Neural progenitor cell (in vitro differentiated cells): ENCODE measurements around the gene RHNO1. TPM values are rescaled to one million over a fixed set of nuclear protein-coding genes. Genes with fewer than 3 reads are reported as not detected.

Source experiments
- DNase-seq: peaks from one replicate; pipeline ENCODE4 v3.0.0-alpha.2; 2016; ENCODE audit warnings: low spot score
- H2AFZ ChIP-seq: fragments of 200-600 bp; sonication (generic); replicated peaks from 2 replicates; pipeline ENCODE4 v1.6.1; 2016; ENCODE audit warnings: antibody characterized with exemption
- H3F3A ChIP-seq: fragments of 200-600 bp; sonication (generic); 2 replicates; pipeline ENCODE4 v1.6.1; 2016; ENCODE audit warnings: antibody characterized with exemption, low read depth
- H3K27ac ChIP-seq: fragments of 200-600 bp; sonication (generic); 2 replicates; pipeline ENCODE4 v1.5.1; 2016; ENCODE audit warnings: mild to moderate bottlenecking
- H3K27me3 ChIP-seq: fragments of 200-600 bp; sonication (generic); 2 replicates; pipeline ENCODE4 v1.6.1; 2016; ENCODE audit warnings: mild to moderate bottlenecking, moderate library complexity
- H3K36me3 ChIP-seq: fragments of 200-600 bp; sonication (generic); 2 replicates; pipeline ENCODE4 v1.5.1; 2016
- H3K4me1 ChIP-seq: fragments of 200-600 bp; sonication (generic); 2 replicates; pipeline ENCODE4 v1.6.1; 2016; ENCODE audit warnings: mixed run types
- H3K4me2 ChIP-seq: fragments of 200-600 bp; sonication (generic); 2 replicates; pipeline ENCODE4 v1.6.1; 2016
- H3K4me3 ChIP-seq: fragments of 200-600 bp; sonication (generic); 2 replicates; pipeline ENCODE4 v1.5.1; 2016
- H3K79me2 ChIP-seq: fragments of 200-600 bp; sonication (generic); 2 replicates; pipeline ENCODE4 v1.6.1; 2016; ENCODE audit warnings: low read depth
- H3K9ac ChIP-seq: fragments of 200-600 bp; sonication (generic); 2 replicates; pipeline ENCODE4 v1.6.1; 2016
- H3K9me3 ChIP-seq: fragments of 200-600 bp; sonication (generic); 2 replicates; pipeline ENCODE4 v1.5.1; 2016; ENCODE audit warnings: low read depth
- H4K20me1 ChIP-seq: fragments of 200-600 bp; sonication (generic); 2 replicates; pipeline ENCODE4 v1.6.1; 2016; ENCODE audit warnings: low read depth
- H3K27ac Mint-ChIP-seq: 3 replicates; pipeline ENCODE4 v1.8.0; 2021; ENCODE audit warnings: mixed read lengths
- H3K27me3 Mint-ChIP-seq: 2 replicates; pipeline ENCODE4 v1.8.0; 2022; ENCODE audit warnings: low read depth, mild to moderate bottlenecking, inconsistent platforms, moderate library complexity, mixed read lengths; ENCODE audit not compliant: insufficient read depth
- H3K36me3 Mint-ChIP-seq: 3 replicates; pipeline ENCODE4 v1.8.0; 2021; ENCODE audit warnings: mixed read lengths
- H3K4me1 Mint-ChIP-seq: 3 replicates; pipeline ENCODE4 v1.8.0; 2021; ENCODE audit warnings: mixed read lengths
- H3K4me3 Mint-ChIP-seq: 3 replicates; pipeline ENCODE4 v1.8.0; 2021; ENCODE audit warnings: mild to moderate bottlenecking, moderate library complexity, mixed read lengths
- H3K9me3 Mint-ChIP-seq: 3 replicates; pipeline ENCODE4 v1.8.0; 2020; ENCODE audit warnings: mixed read lengths
- EZH2 ChIP-seq: fragments of 200-600 bp; sonication (generic); IDR thresholded peaks from 2 replicates; pipeline ENCODE4 v1.6.1; 2017; ENCODE audit warnings: antibody characterized with exemption, mild to moderate bottlenecking, moderate library complexity
- EZH2phosphoT487 ChIP-seq: fragments of 200-600 bp; sonication (generic); IDR thresholded peaks from 2 replicates; pipeline ENCODE4 v1.6.1; 2017; ENCODE audit warnings: antibody characterized with exemption
- total RNA-seq: library from RNA; depleted of rRNA; stranded (reverse); fragments of >200 nt; gene quantifications from 2 replicates; pipeline ENCODE4 v1.2.3, GENCODE V29; 2015; ENCODE audit warnings: low replicate concordance
- TF ChIP-seq, protein P1 (sequence below): fragments of 200-600 bp; sonication (generic); IDR thresholded peaks from 2 replicates; pipeline ENCODE4 v1.5.1; 2017; ENCODE audit warnings: antibody characterized with exemption, mild to moderate bottlenecking

RHNO1 gene
- total RNA-seq, 1 donor from 2014 or later = 140 TPM

- H3K9me3 Mint-ChIP-seq = no peaks in the 10 kb centered on the region
- H3K4me1 ChIP-seq = peaks cover 13% of the 10 kb centered on the region
- H3K4me2 ChIP-seq = no peak overlapping the region
- no peak overlapping the region for H3K4me3 ChIP-seq
- H3K4me1 Mint-ChIP-seq = peaks cover 41% of the 10 kb centered on the region
- peaks cover 52% of the 10 kb centered on the region for H3F3A ChIP-seq
- no peak overlapping the region for H3K27ac Mint-ChIP-seq
- no peak overlapping the region for H3K27ac ChIP-seq
- no peaks in the 10 kb centered on the region for H3K9me3 ChIP-seq
- peak overlapping the region; percentile 53 for H3K4me3 Mint-ChIP-seq
- H2AFZ ChIP-seq = no peak overlapping the region
- no peak for TF ChIP-seq EZH2
- TF ChIP-seq, protein P1, sequence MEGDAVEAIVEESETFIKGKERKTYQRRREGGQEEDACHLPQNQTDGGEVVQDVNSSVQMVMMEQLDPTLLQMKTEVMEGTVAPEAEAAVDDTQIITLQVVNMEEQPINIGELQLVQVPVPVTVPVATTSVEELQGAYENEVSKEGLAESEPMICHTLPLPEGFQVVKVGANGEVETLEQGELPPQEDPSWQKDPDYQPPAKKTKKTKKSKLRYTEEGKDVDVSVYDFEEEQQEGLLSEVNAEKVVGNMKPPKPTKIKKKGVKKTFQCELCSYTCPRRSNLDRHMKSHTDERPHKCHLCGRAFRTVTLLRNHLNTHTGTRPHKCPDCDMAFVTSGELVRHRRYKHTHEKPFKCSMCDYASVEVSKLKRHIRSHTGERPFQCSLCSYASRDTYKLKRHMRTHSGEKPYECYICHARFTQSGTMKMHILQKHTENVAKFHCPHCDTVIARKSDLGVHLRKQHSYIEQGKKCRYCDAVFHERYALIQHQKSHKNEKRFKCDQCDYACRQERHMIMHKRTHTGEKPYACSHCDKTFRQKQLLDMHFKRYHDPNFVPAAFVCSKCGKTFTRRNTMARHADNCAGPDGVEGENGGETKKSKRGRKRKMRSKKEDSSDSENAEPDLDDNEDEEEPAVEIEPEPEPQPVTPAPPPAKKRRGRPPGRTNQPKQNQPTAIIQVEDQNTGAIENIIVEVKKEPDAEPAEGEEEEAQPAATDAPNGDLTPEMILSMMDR = no peak
- TF ChIP-seq EZH2phosphoT487 = no peak
- H3K36me3 ChIP-seq = no peaks in the 10 kb centered on the region
- peaks cover 51% of the 10 kb centered on the region for H4K20me1 ChIP-seq
- H3K9ac ChIP-seq = no peak overlapping the region
- no peaks in the 10 kb centered on the region for H3K27me3 Mint-ChIP-seq
- no peak for DNase-seq
- H3K27me3 ChIP-seq = no peaks in the 10 kb centered on the region
- H3K79me2 ChIP-seq = peaks cover 64% of the 10 kb centered on the region
- peaks cover 3% of the 10 kb centered on the region for H3K36me3 Mint-ChIP-seq
These were observed 16.0 kb downstream of the RHNO1 start for GRCh38 chr12:2893007-2893406.

DNA sequence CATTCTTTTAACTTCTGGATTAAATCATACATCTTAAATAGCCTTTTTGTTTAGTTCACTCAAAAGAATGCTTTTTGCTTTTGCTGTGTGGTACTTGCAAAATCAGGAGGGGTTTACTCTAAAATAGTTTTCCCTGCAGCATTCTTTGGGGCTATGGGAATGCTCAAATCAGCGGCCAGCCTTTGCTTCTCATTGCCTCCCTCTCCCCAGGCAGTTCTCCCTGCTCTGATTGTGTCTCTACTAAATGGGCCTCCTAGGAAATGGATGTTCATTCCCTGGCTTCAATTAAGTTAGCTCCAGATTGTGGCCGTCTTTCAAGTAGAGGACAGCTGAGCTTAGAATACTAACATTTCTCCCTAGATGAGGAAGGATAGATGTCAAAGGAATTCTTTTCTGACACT, 18.0 kb downstream of the RHNO1 start:
- peak; percentile 15 for DNase-seq
- Histone ChIP-seq H3K79me2 (peaks cover 80% of the 10 kb centered on the region), H3K4me3 (no peak overlapping the region), H3K36me3 (no peaks in the 10 kb centered on the region), H3K4me1 (peaks cover 13% of the 10 kb centered on the region), H3K9me3 (no peaks in the 10 kb centered on the region), H3K9ac (no peak overlapping the region), H3K27ac (peak overlapping the region; percentile 70), H3K4me2 (peak overlapping the region; percentile 57), H2AFZ (no peak overlapping the region), H3K27me3 (no peaks in the 10 kb centered on the region), H3F3A (peaks cover 32% of the 10 kb centered on the region), H4K20me1 (peaks cover 50% of the 10 kb centered on the region)
- H3K27me3 Mint-ChIP-seq = no peaks in the 10 kb centered on the region
- H3K4me1 Mint-ChIP-seq = peaks cover 30% of the 10 kb centered on the region
- TF ChIP-seq, protein P1 = no peak
- no peak for TF ChIP-seq EZH2
- no peak for TF ChIP-seq EZH2phosphoT487
- H3K4me3 Mint-ChIP-seq = no peak overlapping the region
- no peaks in the 10 kb centered on the region for H3K9me3 Mint-ChIP-seq
- peaks cover 3% of the 10 kb centered on the region for H3K36me3 Mint-ChIP-seq
- no peak overlapping the region for H3K27ac Mint-ChIP-seq

GRCh38 chr12:2895511-2895910, 18.5 kb downstream of the RHNO1 start:
- H3F3A ChIP-seq = peaks cover 29% of the 10 kb centered on the region
- no peak for DNase-seq
- no peak overlapping the region for H3K4me3 ChIP-seq
- H4K20me1 ChIP-seq = peaks cover 50% of the 10 kb centered on the region
- H3K9me3 ChIP-seq = no peaks in the 10 kb centered on the region
- peaks cover 30% of the 10 kb centered on the region for H3K4me1 Mint-ChIP-seq
- peaks cover 13% of the 10 kb centered on the region for H3K4me1 ChIP-seq
- H2AFZ ChIP-seq = no peak overlapping the region
- H3K36me3 Mint-ChIP-seq = peaks cover 3% of the 10 kb centered on the region
- peaks cover 80% of the 10 kb centered on the region for H3K79me2 ChIP-seq
- H3K27ac Mint-ChIP-seq = no peak overlapping the region
- no peaks in the 10 kb centered on the region for H3K27me3 Mint-ChIP-seq
- H3K27me3 ChIP-seq = no peaks in the 10 kb centered on the region
- H3K36me3 ChIP-seq = no peaks in the 10 kb centered on the region
- H3K27ac ChIP-seq = no peak overlapping the region
- no peaks in the 10 kb centered on the region for H3K9me3 Mint-ChIP-seq
- no peak for TF ChIP-seq EZH2phosphoT487
- no peak for TF ChIP-seq EZH2
- TF ChIP-seq, protein P1 = no peak
- H3K4me2 ChIP-seq = no peak overlapping the region
- H3K4me3 Mint-ChIP-seq = no peak overlapping the region
- no peak overlapping the region for H3K9ac ChIP-seq
